ENCODE measurements around the gene FKBP11. TPM values are rescaled to one million over a fixed set of nuclear protein-coding genes. Genes with fewer than 3 reads are reported as not detected.
"Not testable (repeated sequence)": the region's sequence is repeated elsewhere in the genome, so short reads cannot be mapped to it uniquely, and the experiment has no call there.

Gene FKBP11
- total RNA-seq, 1 experiment from 2014 or later = 13.0 TPM

DNA sequence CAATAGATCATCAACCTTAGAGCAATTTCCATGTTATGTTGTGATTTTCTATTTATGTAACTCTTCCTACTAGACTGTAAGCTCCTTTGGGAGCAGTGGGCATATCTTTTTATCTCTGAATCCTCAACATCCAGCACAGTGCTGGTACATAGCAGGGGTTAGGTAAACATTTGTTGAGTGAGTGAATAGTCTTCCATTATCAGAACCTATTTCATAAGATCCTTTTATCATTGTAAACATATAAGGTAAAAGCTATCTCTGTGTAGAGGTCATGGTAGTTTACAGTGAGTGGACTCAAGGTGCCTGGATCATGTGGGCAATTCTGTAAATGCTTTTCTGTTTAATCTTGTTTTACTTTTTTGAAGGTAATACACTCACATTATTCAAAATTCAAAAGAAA is 15.1 kb downstream of the FKBP11 start:
- DNase-seq (ENCODE audit: low read depth) = no peak

DNA sequence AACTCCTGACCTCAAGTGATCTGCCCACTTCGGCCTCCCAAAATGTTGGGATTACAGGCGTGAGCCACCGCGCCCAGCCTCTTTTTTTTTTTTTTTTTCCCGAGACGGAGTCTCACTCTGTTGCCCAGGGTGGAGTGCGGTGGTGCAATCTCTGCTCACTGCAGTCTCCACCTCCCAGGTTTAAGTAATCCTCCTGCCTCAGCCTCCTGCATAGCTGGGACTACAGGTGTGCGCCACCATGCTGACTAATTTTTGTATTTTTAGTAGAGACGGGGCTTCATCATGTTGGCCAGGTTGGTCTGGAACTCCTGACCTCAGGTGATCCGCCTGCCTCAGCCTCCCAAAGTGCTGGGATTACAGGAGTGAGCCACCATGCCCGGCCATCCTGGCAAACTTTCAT is 15.6 kb downstream of the FKBP11 start:
- DNase-seq (ENCODE audit: low read depth) = not testable (repeated sequence)

DNA sequence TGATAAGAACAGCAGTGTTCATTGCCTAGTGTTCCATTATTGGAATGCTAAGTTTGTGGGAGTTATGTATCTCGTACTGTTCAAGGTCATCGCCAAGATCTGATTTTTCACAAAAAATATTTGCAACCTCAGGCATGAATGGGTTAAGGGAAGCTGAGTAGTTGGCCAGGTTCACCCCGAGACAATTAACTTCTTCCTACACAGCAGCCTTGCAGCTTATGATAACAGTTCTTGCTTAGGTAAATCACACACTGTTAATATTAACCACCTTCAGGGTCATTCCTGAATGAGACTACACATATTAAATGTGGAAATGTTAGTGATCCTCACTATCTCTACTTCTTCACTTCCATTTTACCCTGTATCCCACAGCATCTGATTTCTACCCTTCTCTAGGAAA is 18.0 kb downstream of the FKBP11 start:
- DNase-seq (ENCODE audit: low read depth) = no peak

DNA sequence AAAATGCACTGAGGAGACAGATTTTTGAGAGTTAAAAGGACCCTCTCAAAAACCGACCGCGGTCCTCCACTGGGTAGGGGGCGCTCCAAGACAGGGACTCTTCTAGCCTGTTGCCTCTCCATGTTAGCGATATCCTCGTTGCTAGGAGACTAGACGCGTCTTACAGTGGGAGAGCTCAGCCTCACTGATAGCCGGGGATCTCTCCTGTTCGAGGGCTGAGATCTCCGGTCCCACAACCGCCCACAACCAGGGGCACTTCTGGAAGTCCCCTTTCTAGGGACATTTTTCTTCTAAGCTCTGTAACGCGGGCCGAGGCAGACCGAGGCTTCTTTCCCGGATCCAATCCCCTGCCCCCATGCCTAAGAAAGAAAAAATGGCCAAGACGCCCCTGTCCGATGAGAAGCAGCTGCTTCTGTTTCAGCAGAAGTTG is 21.3 kb downstream of the FKBP11 start:
- peak; percentile 63 for DNase-seq (ENCODE audit: low read depth)

DNA sequence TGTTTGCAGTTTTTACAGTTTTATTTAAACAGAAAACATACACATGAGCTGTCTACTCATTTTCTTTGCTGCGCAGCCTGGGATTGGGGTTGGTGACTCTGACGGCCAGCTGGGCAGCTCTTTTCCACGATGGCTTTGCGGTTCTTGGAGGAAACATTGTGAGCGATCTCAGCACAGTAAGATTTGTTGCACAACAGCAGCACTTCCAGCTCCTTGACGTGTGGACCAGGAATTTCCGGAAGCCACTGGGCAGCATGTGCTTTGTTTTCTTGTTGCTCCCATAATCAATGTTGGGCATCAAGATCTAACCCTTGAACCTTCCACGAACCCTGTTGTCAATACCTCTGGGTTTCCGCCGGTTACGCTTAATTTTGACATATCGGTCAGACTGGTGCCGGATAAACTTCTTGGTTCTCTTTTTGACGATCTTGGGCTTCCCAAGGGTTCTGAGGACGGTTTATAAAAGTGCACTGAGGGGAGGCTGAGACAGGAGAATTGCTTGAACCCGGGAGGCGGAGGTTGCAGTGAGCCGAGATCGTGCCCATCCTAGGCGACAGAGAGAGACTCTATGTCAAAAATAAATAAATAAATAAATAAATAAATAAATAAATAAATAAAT is 21.8 kb downstream of the FKBP11 start:
- DNase-seq (ENCODE audit: low read depth) = peak; percentile 8

DNA sequence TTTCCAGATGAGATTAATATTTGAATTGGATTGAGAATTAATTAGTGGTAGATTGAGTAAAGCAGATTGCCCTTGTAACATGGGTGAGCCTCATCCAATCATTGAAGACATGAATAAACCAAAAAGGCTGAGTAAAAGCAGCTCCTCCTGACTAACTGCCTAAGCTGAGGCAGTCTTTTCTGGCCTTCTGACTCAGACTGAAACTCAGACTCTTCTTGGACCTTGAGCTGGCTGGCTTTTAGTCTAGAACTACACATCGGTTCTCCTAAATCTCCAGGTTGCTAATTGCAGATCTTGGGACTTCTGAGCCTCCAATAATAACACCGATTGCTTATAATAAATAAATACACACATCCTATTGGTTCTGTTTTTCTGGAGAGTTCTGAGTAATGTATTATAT is 24.0 kb downstream of the FKBP11 start:
- DNase-seq (ENCODE audit: low read depth) = no peak

DNA sequence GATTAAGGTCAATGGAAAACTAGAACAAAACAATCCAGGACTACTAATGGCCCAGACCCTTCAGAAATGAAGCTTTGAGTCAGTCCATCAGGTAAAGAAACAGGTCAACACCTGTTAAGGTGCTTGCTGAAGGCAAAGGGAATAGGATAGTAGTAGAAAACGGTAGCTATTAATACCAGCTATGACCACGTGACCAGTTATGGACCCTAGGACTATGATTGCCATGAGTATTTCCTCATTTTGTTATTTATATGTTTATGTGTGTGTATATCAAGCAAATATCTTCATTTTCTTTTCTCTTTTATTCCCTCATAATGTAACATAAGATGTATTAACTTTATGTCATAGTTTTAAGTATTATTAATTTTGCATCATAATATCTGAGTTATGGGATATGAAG is 25.6 kb downstream of the FKBP11 start:
- DNase-seq (ENCODE audit: low read depth) = no peak

DNA sequence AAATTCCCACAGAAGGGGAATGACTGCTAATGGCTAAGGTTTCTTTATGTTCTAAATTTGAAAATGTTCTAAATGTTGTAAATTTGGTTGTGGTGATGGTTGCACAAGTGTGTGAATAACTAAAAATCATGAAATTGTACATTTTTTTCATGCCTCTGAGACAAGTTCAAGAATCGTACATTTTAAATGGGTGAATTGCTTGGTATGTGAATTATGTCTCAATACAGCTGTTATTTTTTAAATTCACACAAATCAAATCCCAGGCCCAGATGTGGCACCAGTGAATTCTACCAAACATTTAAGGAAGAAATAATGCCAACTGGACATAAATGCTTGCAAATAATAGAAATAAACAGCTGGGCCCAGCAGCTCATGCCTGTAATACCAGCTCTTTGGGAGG is 31.0 kb downstream of the FKBP11 start:
- DNase-seq (ENCODE audit: low read depth) = no peak

DNA sequence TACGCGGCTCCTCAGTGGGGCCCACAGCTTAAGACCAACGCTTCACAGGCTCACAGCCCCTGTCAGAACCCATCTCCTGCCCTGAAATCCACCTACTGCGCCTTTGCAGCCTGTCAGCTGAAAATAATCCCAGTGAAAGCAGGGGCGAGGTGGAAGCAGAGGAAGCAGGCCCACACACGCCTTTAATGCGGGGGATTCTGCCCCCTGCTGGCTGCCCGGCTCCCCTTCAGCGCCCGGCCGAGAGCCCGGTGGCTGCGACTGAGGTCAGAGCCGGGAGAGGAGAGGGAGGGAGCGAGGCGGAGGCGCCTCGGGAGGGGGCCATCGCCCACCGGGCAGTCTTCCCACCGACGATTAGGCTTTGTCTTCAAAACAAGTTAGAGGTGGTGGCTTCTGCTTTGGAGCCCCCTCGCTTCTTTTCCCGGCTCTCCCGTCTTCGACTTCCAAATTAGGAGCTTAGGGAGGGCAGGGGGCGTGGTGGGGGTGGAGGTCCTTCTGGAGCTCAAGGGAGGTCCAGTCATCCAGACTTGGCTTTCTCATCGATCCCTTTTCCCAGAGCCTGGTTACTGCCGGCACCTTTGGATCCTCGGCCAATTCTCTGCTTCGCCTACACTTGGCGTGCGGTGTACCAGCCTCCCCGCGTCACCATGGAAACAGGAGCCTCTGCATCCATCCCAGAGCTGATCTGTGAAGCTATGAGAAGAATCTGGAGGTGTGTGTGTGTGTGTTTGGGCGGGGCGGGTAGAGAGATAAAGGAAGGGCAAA is 34.5 kb downstream of the FKBP11 start:
- peak; percentile 75 for DNase-seq (ENCODE audit: low read depth)

DNA sequence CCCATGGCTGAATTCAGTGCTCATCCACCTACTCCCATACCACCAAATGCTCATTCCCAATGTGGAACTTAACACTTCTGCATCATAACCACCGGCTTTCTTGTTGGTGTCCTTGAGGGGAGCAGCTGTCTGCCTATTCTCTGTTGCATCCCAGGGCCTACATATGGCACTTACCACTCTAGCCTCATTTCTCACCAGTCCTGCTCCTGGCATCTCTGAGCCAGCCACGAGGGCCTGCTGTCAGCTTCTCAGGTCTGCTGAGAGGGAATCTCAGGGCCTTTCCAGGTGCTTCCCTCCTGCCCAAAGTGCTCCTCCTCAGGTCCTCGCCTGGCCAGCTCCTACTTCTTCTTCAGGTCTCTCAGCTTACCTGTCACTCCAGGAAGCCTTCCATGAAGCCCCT is 35.6 kb downstream of the FKBP11 start:
- no peak for DNase-seq (ENCODE audit: low read depth)

DNA sequence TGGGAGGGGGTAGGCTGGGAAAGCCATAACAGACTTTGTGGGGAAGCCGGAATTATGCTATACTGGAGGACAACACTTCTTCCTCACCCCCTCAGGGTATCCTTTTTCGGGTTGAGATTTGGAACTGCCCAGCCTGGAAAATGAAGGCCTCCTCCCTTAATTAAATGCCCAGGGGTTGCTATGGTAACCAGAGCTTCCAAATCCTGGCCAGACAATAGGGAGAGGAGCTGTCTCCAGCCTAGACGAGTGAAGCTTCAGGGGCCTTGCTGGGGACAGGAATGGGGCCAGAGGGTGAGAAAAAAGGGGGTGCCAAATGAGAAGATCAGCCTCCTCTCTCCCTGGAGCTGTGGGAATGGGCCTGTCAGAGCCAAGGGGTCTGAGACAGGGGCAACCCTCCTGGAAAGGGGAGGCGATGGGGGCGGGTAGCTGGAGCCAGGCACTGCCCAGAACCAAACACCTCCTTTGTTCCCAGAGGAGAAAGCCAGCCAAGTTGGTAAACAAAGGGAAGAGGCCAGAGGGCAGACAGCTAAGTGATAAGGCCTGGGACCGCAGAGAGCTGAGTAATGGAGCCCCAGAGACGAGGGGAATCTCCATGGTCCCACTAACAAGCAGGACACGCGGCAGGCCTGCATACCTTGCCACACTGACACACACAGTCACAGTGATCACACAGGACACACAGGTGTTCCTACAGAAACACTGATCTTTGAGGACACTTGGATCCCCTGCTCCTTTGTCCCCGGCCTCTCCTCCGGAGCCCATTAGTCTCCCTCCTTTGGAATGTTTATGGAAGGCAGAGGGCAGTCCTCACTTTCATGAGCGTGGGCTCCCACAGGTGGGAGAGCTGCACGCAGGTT is 41.8 kb downstream of the FKBP11 start:
- DNase-seq (ENCODE audit: low read depth) = no peak

DNA sequence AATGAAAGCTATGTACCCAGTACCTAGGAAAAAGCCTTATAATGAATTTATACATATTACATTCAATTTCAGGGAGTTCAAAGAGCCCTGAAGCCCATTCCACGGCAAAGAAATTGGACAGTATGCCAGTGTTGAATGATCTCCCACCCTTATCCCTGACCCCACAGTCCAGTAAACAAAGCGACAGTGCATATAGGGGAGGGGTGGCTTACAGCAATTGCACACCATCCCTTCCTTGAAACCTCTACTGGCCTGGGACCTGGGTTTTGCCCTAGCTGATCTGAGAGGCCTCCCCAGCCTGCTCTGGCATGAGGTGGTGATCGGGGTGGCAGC is 42.4 kb downstream of the FKBP11 start:
- DNase-seq (ENCODE audit: low read depth) = no peak

DNA sequence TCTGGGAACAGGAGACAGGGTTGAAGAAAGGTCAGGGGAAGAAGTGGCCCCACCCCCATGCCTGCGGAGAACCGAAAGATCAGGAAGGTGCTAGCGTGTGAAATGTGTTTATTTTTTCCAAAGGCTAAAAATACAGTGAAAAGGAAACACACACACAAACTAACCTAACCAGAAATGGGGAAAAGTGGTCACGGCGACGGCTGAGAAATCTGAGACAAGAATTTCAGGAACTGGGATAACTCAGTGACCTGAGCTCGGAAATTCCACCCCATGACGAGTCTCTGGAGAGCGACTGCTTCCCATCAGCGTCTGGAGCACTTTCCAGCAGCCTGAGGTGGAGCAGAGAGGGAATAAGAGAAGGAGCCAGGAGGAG is 43.0 kb downstream of the FKBP11 start:
- no peak for DNase-seq (ENCODE audit: low read depth)

DNA sequence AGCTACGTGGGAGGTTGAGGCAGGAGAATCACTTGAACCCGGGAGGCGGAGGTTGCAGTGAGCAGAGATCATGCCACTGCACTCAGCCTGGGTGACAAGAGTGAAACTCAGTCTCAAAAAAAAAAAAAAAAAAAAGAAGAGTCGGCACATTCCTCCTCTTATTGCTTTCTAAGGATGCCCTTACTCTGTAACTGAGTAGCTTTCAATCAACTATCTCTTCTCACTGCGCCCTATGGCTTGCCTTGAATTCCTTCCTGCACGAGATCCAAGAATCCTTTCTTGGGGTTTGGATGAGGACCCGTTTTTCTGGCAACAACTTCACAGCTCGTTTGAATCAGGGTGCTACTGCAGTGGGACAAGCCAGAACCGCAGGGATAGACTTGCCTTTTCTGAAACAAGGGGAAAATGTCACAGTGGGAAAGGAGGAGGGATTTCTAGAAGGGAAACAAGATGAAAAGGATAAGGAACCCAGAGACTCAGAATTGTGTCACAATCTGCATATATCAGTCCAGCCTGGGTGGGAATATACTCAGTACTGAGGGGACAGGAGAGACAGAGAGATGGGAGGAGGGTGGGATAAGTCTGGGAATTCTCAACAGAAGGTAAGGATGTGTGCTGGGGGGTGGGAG is 43.5 kb downstream of the FKBP11 start:
- no peak for DNase-seq (ENCODE audit: low read depth)

DNA sequence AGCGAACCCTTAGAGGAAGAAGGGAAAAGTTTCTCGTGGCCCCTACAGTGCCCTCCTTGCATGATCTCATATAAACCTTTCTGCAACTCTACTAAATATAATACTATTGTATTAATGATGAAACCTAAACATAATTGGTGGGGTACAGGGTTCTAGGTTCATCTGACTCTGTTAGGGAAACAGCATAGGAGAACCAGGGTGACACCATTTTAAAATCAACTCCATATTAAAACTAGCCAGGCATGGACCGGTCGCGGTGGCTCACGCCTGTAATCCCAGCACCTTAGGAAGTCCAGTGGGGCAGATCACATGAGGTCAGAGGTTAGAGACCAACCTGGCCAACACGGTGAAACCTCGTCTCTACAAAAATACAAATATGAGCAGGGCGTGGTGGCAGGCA is 44.6 kb downstream of the FKBP11 start:
- DNase-seq (ENCODE audit: low read depth) = no peak

DNA sequence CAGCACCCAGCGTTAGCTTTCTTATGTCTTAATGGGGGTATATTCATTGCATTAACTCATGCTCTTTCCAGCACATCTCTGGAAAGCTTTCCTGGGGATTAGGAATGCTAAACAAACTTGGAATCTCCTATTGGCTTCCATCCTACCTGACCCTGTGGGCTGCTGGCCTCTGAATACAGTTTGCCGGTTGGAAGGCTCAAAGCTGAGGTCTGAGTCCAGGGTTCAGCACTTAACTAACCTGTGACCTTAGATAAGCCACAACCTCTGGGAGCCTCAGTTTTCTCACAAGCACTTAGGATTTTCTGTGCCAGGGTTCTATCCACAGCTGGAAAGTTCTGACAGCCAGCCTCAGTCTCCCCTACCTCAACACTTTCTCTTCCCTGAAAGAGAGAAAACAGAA is 46.7 kb downstream of the FKBP11 start:
- no peak for DNase-seq (ENCODE audit: low read depth)

DNA sequence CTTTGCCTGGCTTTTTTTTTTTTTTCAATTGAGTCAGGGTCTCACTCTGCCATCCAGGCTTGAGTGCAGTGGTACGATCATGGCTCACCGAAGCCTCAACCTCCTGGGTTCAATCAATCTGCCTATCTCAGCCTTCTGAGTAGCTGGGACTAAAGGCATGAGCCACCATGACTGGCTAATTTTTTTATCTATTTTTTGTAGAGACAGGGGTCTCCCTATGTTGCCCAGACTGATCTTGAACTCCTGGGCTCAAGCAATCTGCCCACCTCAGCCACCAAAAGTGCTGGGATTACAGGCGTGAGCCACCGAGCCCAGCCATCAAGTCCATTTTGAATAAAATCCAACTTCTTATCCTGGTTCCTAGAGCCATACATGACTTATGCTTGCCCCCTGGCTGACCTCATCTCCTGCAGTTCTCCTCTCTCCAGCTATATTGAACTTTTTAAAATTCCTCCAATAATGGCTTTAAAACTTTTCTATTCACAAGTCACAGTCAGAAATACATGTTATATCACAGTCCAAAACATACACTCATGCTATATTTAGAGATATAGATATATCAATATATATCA is 49.3 kb downstream of the FKBP11 start:
- no peak for DNase-seq (ENCODE audit: low read depth)

DNA sequence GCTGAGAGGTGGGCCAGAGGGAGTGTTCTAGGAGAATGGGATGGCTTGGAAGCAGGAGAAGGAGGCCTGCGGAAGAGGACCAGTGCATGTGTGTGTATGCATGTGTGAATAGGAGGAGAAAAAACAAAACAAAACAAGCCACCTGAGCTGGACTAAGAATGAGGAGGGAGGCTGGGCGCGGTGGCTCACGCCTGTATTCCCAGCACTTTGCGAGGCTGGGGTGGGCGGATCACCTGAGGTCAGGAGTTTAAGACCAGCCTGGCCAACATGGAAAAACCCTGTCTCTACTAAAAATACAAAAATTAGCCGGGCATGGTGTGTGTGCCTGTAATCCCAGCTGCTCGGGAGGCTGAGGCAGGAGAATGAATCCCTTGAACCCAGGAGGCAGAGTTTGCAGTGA is 51.8 kb downstream of the FKBP11 start:
- not testable (repeated sequence) for DNase-seq (ENCODE audit: low read depth)

DNA sequence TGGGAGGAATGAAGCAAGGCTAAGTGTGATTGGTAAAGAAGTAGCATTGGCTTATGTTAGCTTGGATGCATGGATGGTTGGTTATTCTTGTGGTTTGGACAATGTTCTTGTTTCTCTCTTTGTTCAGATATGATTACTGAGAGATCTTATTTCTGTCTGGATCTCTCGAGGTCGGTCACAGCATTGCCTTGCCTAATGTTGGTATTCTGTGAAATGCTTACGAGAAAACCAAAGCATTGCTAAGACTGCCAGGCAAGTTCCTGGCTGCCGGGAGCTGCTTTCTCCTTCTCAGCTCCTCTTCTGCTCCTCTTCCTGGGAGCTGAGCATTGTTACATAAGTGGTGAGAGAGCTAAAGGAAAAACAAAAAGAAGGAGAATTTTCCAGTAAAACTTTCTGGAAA is 52.2 kb downstream of the FKBP11 start:
- DNase-seq (ENCODE audit: low read depth) = no peak
